ENCODE measurements around the gene GLIS1.
"Not testable (repeated sequence)": the region's sequence is repeated elsewhere in the genome, so short reads cannot be mapped to it uniquely, and the experiment has no call there.

Gene GLIS1

DNA sequence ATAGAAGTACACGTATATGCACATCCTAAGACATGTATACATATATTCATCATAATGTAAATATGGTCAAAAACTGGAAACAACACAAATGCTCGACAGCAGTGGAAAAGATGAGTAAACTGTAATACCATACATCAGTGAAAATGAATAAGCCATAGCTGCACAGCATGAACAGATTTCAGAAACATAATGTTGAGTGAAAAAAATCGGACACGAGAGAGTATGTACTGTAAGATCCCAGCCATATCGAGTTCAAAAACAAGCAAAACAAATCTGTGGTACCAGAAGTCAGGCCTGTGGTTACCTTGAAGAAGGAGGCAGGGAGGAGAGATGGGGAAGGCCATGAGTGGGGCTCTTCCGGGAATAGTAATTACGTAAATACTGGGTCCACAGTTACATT, 90.4 kb downstream of the GLIS1 start:
- DNase-seq, result no peak

DNA sequence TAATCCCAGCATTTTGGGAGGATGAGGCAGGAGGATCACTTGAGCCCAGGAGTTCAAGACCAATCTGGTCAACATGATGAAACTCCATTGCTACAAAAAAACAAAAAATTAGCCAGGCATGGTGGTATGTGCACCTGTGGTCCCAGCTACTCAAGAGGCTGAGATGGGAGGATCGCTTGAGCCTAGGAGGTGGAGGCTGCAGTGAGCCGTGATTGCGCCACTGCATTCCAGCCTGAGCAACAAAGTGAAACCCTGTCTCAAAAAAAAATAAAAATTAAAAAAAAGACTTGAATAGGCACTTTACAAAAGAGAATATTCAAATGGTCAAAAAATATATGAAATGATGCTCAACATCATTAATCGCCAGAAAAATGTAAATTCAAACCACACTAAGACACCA, 91.0 kb downstream of the GLIS1 start:
- DNase-seq, result not testable (repeated sequence)

DNA sequence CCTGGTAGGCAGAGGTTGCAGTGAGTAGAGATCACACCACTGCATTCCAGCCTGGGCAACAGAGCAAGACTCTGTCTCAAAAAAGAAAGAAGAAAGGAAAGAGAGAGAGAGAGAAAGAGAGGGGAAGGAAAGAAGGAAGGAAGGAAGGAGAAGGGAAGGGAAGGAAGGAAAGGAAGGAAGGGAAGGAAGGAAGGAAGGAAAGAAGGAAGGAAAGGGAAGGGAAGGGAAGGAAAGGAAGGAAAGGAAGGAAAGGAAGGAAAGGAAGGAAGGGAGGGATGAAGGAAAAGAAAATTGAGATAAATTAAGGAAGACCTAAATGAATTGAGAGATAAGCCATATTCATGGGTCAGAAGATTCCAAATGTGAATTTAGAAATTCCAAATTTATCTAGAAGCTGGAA, 92.2 kb downstream of the GLIS1 start:
- DNase-seq, result no peak

DNA sequence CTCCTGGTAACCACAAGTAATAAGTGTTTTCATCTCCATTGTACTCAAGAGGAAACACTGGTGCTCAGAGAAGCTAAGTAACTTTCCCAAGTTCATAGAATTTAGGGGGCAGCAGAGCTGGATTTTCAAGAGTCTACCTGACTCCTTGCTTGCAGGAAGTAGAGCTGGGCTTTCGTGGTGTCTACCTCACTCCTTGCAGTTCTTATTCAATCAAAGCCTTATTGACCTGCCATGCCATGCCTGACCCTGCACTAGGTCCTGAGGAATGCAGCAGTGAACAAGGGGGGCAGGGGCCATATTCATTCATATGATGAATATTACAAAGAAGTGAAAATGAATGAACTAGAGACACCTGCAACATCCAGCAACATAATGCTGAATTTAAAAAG, 93.3 kb downstream of the GLIS1 start:
- DNase-seq, result no peak

DNA sequence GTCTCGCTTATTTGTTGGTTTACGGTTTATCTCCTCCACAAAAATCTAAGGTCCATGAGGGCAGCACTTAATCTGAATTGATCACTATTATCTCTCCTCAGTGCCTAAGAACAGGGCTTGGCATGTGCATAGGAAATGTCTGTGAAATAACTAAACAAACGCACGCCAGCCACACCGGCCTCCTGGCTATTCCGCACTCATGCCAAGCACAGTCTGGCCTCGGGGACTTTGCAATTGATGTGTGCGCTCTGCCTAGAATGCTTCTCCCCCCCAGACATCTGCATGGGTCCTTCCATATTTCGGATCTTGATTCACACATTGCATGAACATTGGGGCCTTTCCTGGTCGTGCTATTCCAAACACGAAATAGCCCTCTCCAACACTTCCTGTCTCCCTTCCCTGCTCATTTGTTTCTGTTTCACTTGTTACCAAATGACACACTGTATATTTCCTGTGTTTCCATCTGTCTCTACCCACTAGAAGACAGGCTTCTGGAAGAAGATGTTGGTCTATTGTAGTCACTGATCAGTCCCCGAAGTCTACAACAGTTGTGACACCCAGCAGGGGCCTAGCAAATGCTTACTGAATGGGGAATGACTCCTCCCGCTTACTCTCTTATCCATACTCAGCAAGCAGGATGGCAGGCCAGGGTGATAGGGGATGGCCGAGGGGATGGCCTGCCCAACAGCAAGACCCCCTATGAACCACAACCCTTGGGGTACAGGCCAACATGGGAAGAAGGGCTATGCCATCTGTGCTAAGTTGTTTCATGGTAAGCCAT, 93.9 kb downstream of the GLIS1 start:
- DNase-seq, result no peak

DNA sequence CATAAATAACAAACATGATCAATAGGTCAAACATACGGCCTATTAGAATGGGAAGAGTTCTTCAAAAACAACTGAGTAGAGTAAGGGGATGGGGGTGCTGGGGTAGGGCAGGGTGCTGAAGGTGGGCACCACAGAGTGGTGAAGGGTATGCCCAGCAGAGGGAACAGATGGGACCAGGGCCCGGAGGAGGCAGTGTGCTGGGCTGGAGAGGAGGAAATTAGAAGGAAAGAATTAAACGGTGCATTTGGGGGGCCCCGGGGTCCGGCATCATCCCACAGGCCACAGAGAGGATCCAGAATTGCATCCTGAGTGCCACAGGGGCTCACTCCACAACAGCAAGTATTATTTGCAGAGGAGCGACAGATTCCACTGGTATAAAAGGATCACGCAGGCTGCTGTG, 94.5 kb downstream of the GLIS1 start:
- no peak for DNase-seq

DNA sequence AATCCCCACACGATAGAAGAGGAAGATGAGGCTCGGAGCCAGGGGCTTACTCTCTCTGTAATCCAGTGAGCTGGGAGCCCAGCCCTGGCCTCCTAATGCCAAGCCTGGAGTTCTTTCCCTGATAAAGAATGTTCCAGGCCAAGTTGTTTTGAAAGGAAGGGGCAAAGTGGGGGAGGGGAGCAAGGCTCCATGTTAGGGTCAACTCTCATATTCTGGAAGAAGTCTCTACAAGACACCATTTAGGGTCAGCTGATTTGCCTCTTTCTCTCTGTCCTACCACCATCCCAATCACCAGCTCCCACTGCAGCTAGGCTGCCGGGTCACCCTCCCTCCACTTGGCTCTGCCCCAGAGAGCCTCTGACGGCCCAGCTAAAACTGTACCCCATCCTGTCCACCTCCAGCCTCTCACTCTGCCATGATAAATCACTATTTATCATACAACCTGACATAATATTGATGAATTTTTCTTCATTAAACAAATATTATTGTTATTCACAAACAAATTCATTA, 95.0 kb downstream of the GLIS1 start:
- DNase-seq, result no peak

DNA sequence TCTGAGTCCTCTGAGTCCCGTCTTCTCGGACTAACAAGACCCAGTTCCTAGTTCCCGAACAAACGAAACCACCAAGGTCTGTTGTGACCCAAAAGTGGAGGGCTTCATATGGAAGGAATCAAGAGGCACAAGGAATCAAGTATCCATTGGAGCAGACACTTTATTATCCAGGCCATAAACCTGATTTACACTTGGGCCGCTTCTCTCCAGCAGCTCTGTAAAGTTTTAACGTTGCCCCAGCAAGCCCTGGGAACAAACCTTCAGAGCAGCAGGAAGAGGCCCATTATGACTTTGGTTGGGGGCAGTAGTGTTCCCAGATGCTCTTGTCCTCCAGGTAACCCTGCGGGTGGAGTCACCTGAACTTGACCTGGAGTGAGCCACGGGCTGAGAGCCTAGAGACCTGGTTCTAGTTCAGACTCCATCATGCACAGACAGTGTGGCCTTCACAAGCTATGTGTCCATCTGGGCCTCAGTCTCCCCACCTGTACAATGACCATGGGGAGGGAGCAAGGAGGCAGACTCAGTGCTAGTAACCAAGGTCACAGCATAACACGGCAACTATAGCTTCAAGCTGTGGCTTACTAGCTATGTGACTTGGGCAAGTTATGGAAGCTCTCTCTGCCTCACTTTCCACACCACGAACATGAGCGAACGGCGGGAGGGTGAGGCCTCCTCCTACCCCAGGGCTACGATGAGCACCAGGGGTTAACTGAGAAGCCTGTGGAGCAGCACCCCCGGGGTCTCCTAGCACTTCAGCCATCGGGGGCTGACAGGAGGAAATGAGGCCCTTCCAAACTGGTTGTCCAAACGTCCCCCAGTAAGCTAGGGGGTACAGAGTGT, 95.7 kb downstream of the GLIS1 start:
- no peak for DNase-seq

DNA sequence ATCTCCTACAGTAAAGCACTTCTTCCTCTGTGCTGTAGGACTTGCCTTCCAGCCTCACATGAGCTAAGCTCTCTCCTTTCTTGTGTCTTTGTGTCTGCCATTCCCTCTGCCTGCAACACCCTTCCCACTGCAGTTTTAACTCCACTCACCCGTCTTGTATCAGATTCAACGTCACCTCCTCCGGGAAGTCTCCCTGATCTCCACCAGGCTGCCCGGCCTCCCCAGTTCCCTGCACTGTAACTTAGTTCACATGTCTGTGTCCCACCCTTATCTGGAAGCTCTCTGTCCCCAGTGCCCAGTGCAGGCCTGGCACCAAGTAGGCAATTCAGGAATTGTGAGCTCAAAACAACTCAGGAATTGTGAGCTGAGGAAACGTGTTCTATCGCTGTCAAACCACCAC, 96.4 kb downstream of the GLIS1 start:
- no peak for DNase-seq

DNA sequence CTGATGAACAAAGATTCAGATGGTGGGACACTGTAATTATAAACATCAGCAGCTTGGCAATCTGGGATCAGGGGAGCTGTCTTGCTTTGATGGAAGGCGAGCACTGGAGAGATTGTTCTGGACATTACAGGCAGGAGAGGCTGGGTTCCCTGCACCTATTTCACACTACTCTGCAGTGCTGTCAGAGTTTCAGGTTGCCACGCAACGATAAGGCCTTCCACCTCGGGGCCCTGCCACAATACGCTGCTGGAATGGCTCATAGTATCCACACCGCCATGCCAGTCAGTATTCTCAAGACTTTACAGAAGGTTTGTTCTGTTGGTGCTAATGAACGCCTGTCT, 96.8 kb downstream of the GLIS1 start:
- no peak for DNase-seq

DNA sequence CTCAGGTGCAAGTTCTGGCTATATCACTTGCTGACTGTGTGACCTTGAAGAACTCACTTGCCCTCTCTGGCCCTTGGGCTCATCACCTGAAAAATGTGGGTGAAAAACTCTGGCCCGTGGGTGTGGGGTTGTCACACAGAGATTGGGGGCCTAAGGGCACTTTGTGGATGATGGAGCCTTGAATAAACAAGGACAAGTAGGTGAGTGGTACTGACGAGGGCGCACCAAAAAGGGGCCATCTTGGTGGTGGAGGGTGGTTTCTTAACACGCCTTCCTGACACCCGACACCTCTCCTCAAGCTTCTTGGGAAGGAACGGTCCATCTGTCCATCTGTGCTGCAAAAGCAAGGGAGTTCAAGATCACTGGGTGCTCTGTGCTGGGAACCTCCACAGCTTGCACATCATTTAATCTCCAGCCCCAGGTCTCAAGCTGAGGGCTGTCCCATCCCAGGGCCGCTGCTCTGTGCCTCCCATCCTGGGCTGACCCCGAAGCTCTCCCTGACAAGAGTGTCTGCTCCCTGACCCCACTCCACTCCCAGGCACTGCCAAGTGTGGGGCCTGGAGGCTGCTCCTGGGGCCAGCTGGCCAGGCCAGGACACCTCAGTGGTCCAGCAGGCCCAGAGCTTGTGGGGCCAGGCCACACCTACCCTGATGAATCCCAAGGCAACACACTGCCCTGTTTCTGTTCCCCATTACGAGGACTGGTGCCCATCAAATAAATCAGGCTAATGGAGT, 97.3 kb downstream of the GLIS1 start:
- DNase-seq, result no peak

DNA sequence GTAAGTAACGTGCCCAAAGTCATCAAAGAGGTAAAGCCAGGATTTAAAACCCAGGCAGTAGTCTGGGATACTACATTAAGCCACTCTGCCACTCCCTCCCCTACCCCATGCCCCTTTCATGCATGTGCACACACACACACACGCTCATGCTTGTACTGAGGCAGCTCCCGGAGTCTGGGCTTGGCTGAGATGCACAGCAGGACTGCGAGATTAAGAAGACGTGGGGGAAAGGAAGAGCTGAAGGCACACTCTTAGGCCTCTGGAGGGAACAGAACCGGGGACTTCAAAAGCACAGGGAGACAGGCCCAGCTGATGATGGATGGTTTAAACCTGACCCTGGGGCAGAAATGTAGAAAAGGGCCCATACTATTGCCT, 98.3 kb downstream of the GLIS1 start:
- no peak for DNase-seq

DNA sequence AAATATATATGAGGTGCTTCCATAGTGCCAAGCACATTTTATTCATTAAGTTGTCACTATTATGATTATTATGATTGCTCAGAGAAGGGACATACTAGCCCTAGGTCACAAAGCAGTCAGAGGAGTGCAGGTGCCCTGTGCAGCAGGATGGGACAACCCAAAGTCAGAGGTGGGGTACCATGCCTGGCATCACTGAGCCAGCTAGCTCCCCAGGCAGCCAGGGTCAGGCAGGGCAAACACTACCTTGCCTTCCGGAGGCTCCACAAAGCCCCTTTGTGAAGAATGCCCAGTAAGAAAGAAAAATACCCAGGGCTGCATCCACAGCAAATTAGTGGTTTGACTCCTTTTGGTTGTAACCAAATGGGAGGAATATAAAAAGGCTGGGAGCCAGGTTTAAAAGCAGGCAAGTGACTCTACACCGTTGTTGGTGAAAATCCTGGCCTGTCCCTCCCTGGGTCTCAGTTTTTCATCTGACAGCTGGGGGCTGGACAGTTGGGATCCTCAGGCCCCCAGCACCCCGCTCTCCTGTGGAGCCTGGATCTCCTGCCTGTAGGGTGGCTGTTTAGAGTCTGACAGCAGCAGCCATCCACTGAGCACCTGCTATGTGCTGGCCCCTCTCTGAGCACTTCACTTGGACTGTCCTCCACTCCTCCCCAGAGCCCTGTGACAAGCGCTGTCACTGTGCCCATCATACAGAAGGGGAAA, 98.8 kb downstream of the GLIS1 start:
- no peak for DNase-seq

DNA sequence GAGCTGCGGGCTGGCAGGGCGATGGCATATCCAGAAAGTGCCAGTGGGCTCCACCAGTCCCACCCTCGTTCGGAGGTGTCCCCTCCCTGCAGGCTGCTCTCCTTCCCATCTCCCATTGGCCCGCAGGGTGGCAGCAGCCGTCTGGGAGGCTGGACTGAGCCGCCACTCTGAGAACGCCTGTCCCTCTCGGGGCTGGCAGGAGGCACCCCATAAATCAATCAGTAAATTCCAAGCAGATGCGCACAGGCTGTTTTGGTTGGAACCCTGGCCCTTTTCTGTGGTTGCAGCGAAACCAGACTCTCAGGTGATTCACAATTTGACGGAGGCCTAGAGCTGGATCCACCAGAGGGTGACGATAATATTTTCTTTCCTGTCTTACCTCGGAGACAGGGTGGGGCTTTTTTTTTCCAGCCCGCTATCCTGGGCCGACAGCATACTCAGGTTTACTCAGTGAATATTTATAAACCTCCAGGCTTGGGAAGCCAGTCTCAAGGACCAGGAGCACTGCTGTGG, 99.7 kb downstream of the GLIS1 start:
- DNase-seq, result no peak

DNA sequence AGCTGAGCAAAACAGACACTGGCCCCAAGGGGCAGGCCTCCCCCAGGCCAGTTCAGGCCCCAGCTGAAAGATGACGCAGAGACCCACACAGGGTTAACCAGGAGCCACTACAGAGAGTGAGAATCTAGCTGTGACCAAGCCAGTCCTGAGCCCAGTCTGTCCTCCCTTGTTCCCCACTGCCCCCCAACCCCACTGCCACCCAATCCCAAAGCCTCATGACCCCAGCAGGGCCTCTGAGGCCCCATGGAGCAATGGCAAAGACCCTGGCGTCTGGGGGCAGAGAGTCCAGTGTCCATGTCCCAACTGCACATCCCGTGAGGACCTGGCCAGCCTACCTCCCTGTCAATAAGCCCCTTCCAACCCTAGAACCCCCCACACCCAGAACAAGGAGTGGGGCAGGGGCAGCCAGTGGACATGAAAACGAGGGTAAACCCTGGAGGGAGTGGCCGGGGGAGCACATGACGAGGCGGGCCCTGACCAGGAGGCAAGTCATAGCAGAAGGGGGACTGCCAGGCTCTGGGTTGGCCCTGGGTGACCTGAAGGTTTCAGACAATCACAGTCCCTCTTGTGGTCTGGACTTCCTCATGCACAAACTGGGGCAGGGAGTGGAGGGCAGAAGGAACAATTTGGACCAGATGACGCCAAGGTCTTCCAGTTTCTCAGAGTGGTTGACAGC, 100.5 kb downstream of the GLIS1 start:
- DNase-seq, result no peak

DNA sequence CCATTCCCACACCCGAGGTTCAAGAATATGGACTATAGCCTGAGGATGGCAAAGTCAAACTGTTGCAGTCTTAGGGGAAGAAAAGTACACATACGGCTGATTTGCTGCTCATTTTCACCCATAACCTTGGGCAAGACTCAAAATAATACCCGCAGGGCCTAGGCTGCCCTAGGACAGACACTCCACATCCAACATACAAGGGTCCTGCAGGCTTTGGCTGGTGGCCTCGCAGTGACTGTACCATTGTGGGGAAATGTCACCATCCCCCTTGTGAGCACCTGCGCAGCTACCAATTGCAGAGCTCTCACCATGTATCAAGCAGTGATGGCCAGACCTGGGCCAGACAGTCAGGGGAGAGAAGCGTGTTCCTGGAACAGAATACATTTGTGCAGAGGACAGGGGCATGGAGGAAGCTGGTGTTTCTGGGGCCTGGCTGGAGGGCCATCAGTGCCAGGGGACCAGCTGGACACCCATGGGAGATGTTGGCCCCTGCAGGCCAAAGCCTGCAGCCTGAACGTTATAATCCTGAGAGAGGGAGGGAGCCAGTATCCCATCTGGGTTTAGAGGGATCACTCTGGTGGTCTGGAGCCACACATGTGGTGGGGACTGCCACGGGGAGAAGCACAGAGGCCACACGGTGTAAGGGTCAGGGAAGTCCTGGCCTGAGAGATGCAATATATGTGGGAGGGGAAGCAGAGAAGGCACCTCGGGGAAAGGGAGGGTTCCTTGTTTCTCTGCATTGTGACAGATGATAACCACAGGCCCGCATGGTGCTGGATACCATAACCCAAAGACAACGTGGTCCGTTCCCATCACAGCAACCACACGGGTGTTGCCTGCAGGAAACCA, 101.2 kb downstream of the GLIS1 start:
- no peak for DNase-seq

DNA sequence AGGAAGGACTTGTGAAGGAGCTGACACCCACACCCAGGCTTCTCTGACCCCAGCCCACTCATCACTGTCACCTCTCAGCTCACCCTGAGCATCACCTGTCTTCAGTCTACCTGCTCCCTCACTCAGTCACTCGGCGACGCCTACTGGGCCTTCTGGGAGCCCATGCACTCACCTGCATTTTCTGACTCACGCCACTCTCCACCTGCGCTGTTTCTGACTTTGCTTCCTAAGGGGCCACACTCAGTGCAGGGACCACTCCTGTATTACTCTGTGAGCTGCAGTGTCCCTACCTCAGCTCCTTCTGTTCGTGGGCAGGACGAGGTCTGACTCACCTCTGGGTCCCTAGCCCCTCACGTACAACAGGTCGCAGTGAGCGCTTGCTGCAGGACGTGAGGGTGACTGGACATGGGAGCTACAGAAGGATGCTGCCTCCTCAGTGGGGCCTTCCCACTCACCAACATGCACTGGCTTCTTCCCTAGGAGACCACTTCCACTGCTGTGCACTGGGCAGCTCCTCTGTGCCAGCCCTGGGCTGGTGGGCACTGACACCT, 102.3 kb downstream of the GLIS1 start:
- no peak for DNase-seq

DNA sequence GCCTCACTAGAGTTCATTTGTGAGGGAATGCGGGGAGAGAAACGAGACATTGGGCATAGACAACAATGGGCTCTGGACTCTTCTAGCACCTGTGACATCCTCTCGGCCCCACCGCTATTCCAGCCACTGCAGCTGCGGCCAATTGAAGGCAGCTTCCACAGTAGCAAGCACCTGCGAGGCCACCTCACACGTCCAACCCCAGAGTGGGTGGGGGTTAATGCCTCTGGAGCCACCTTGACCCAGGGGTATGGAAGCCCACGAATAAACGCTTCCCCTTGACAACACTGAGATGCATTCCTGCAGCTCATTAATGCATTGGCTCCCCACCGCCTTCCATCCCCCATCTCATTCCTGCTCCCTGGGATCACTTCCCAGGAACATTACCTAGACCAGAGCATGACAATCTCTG, 104.4 kb downstream of the GLIS1 start:
- no peak for DNase-seq

DNA sequence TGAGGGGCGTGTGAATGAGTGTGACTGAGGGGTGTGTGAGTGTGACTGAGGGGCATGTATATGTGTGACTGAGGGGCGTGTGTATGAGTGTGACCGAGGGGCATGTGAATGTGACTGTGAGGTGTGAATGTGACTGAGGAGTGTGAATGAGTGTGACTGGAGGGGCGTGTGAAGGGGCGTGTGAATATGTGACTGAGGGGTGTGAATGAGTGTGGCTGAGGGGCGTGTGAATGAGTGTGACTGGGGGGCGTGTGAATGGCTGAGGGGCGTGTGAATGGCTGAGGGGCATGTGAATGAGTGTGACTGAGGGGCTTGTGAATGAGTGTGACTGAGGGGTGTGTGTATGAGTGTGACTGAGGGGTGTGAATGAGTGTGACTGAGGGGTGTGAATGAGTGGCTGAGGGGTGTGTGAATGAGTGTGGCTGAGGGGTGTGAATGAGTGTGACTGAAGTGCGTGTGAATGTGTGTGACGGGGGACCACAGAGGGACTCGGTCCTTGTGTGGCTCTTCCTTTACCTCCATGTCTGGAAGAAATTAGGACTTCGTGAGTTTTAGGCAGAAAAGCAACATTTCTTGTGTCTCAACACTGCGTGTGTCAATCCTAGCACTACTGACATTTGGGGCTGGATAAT, 105.8 kb downstream of the GLIS1 start:
- DNase-seq, result no peak

DNA sequence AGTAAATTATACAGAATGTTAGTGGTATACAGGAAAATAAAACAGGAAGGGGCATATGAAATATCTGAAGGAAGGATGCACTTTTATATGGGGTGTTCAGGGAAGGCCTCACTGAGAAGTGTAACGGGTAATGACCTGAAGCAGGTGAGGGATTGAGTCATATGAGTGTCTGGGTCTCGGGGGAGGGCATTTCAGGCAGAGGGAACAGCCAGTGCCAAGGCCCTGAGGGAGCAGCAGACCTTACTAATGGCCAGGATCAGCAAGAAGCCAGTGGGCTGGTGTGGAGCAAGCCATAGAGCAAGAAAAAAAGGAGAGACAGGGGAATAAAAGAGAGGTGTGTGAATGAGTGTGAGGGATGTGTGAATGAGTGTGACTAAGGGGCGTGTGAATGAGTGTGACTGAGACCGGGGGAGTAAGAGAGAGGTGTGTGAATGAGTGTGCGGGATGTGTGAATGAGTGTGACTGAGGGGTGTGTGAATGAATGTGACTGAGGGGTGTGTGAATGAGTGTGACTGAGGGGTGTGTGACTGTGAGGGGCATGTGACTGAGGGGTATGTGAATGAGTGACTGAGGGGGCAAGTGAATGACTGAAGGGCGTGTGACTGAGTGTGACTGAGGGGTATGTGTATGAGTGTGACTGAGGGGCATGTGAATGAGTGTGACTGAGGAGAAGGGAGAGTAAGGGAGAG, 107.2 kb downstream of the GLIS1 start:
- DNase-seq, result no peak

All from NCI-H748 treated with DMSO at 0.1 percent for 48 hours (cell line).